Astrocyte (in vitro differentiated cells and primary cell): ENCODE measurements around the gene ZCWPW1.

Experiments
- EZH2 ChIP-seq: IDR thresholded peaks from 2 replicates; pipeline ENCODE4 v1.6.1; 2012; ENCODE audit warnings: mild to moderate bottlenecking, low read length, inconsistent platforms; ENCODE audit not compliant: insufficient read depth
- TF ChIP-seq, protein P1 (sequence below): IDR thresholded peaks from 2 replicates; pipeline ENCODE4 v1.5.1; 2011; ENCODE audit warnings: low read depth, mild to moderate bottlenecking, inconsistent platforms, low read length, moderate library complexity; ENCODE audit not compliant: insufficient read depth

- TF ChIP-seq, protein P1, sequence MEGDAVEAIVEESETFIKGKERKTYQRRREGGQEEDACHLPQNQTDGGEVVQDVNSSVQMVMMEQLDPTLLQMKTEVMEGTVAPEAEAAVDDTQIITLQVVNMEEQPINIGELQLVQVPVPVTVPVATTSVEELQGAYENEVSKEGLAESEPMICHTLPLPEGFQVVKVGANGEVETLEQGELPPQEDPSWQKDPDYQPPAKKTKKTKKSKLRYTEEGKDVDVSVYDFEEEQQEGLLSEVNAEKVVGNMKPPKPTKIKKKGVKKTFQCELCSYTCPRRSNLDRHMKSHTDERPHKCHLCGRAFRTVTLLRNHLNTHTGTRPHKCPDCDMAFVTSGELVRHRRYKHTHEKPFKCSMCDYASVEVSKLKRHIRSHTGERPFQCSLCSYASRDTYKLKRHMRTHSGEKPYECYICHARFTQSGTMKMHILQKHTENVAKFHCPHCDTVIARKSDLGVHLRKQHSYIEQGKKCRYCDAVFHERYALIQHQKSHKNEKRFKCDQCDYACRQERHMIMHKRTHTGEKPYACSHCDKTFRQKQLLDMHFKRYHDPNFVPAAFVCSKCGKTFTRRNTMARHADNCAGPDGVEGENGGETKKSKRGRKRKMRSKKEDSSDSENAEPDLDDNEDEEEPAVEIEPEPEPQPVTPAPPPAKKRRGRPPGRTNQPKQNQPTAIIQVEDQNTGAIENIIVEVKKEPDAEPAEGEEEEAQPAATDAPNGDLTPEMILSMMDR: no peak
- TF ChIP-seq EZH2: no peak
Measured at GRCh38 chr7:100426516-100426915, 2.0 kb downstream of the ZCWPW1 start.
